Measurements from ENCODE around the gene MPL. TPM values are rescaled to one million over a fixed set of nuclear protein-coding genes. Genes with fewer than 3 reads are reported as not detected.

The MPL gene
- total RNA-seq, 1 donor from 2014 or later, result not detected

- DNase-seq (ENCODE audit: low spot score in 2 of 2), result no peak
- H3K27me3 ChIP-seq, result no peaks in the 10 kb centered on the region
- peaks cover 34 to 40% of the 10 kb centered on the region in 2 donors for H3K36me3 ChIP-seq
- intact Hi-C loops (cut with DNase I), result no loop called here
- H3K4me3 ChIP-seq, result no peak overlapping the region
- no peaks in the 10 kb centered on the region for H3K9me3 ChIP-seq
- no peak for TF ChIP-seq CTCF (IDR thresholded peaks at IDR 0.05)
- H3K4me1 ChIP-seq, result peaks cover 12 to 22% of the 10 kb centered on the region in 2 donors
- peak overlapping the region; percentile 96 for H3K27ac ChIP-seq
These were observed 28.1 kb downstream of the MPL start for GRCh38 chr1:43365678-43366077.

GRCh38 chr1:43366179-43366578 is 28.6 kb downstream of the MPL start:
- TF ChIP-seq CTCF (IDR thresholded peaks at IDR 0.05), result no peak
- Histone ChIP-seq H3K27me3 (no peaks in the 10 kb centered on the region), H3K27ac (peak overlapping the region; percentile 96), H3K4me1 (peaks cover 12 to 22% of the 10 kb centered on the region in 2 donors), H3K4me3 (peak overlapping the region; percentile 96 to 97), H3K9me3 (no peaks in the 10 kb centered on the region), H3K36me3 (peaks cover 34 to 40% of the 10 kb centered on the region in 2 donors)
- DNase-seq (ENCODE audit: low spot score in 2 of 2), result no peak
- intact Hi-C loops (cut with DNase I), result no loop called here

GRCh38 chr1:43366601-43367025 is 29.0 kb downstream of the MPL start:
- Histone ChIP-seq H3K27ac (peak overlapping the region; percentile 96), H3K4me3 (peak overlapping the region; percentile 96 to 97), H3K9me3 (no peaks in the 10 kb centered on the region), H3K36me3 (peaks cover 34 to 37% of the 10 kb centered on the region in 2 donors), H3K27me3 (no peaks in the 10 kb centered on the region), H3K4me1 (peaks cover 12 to 22% of the 10 kb centered on the region in 2 donors)
- intact Hi-C loops (cut with DNase I), result no loop called here
- DNase-seq (ENCODE audit: low spot score in 2 of 2), result no peak
- no peak for TF ChIP-seq CTCF (IDR thresholded peaks at IDR 0.05)

- no peak for DNase-seq (ENCODE audit: low spot score in 2 of 2)
These were observed 29.6 kb downstream of the MPL start for GRCh38 chr1:43367026-43367903.

More at GRCh38 chr1:43367026-43367903, 29.6 kb downstream of the MPL start:
- no peaks in the 10 kb centered on the region for H3K9me3 ChIP-seq
- intact Hi-C loops (cut with DNase I), result no loop called here
- H3K4me1 ChIP-seq, result peaks cover 12 to 22% of the 10 kb centered on the region in 2 donors
- peaks cover 29 to 30% of the 10 kb centered on the region in 2 donors for H3K36me3 ChIP-seq
- TF ChIP-seq CTCF (IDR thresholded peaks at IDR 0.05), result no peak
- H3K27me3 ChIP-seq, result no peaks in the 10 kb centered on the region
- peak overlapping the region; percentile 96 to 97 for H3K4me3 ChIP-seq
- peak overlapping the region; percentile 96 for H3K27ac ChIP-seq
